Transverse colon (tissue), 4 donors: Measurements from ENCODE around the gene ANKRD36C. TPM values are rescaled to one million over a fixed set of nuclear protein-coding genes. Genes with fewer than 3 reads are reported as not detected.
"Not testable (repeated sequence)": the region's sequence is repeated elsewhere in the genome, so short reads cannot be mapped to it uniquely, and the experiment has no call there.

Experiments used
- DNase-seq: peaks from one replicate; pipeline ENCODE4 v3.0.0-alpha.2; 2019
- H3K27ac ChIP-seq, 4 donors: fragments of 200-600 bp; sonication (generic); 2 replicates each; pipeline ENCODE4 v1.5.1; 2016 to 2018; ENCODE audit warnings: inconsistent platforms in 4 of 4
- H3K27me3 ChIP-seq: fragments of 200-600 bp; sonication (generic); 2 replicates; pipeline ENCODE4 v1.5.1; 2017; ENCODE audit warnings: inconsistent platforms
- H3K36me3 ChIP-seq, 4 donors: fragments of 200-600 bp; sonication (generic); 2 replicates each; pipeline ENCODE4 v1.5.1; 2017 to 2019; ENCODE audit warnings: inconsistent platforms in 4 of 4
- H3K4me1 ChIP-seq, 4 donors: fragments of 200-600 bp; sonication (generic); 2 replicates each; pipeline ENCODE4 v1.5.1; 2017 to 2020; ENCODE audit warnings: inconsistent platforms in 4 of 4
- H3K4me3 ChIP-seq, 4 donors: fragments of 200-600 bp; sonication (generic); 1 replicate in 1 of 4; 2 replicates in 3 of 4; pipeline versions ENCODE4 v1.5.1 to v1.6.1; 2017 to 2019; ENCODE audit warnings: inconsistent platforms in 4 of 4
- H3K9me3 ChIP-seq, 2 donors: fragments of 200-600 bp; sonication (generic); 2 replicates each; pipeline ENCODE4 v1.5.1; 2017 to 2019; ENCODE audit warnings: inconsistent platforms in 2 of 2
- EP300 ChIP-seq: sonication (generic); formaldehyde crosslinking; IDR thresholded peaks from one replicate; pipeline ENCODE4 v1.6.1; 2017; ENCODE audit warnings: antibody characterized with exemption, low read depth
- POLR2A ChIP-seq: fragments of 450-650 bp; IDR thresholded peaks from one replicate; pipeline ENCODE4 v1.6.1; 2016; ENCODE audit warnings: antibody characterized with exemption, mild to moderate bottlenecking, moderate library complexity
- POLR2AphosphoS5 ChIP-seq, 3 donors: sonication (generic); formaldehyde crosslinking; IDR thresholded peaks; one replicate each; pipeline ENCODE4 v1.6.1; 2016; ENCODE audit warnings: antibody characterized with exemption in 3 of 3
- WGBS, 2 donors: methylation state at CpG; one replicate each; pipeline ENCODE4 v1.1.5; 2018; ENCODE audit warnings: low coverage in 1 of 2; 5-methylcytosine and 5-hydroxymethylcytosine counted together
- in situ Hi-C, 4 donors: fragments of 200-750 bp; cut with MboI; loops; one replicate each; pipeline versions ENCODE4 v1.15.0 to v1.15.1; 2017; ENCODE audit warnings: low sequenced_read_pairs in 3 of 4, low pct_ligation_motif_present in 1 of 4, low pct_unique_long_range_greater_than_20kb in 1 of 4
- intact Hi-C: fragments of 100-400 bp; cut with DNase I; formaldehyde crosslinking; loops from one replicate; pipeline ENCODE4 v1.15.1; 2023; ENCODE audit warnings: low total_unique reads
- total RNA-seq, 4 donors: library from RNA; depleted of rRNA; stranded (reverse); fragments of >200 nt; gene quantifications; one replicate each; pipeline ENCODE4 v1.1.0, GENCODE V29; 2016
- TF ChIP-seq, protein P1 (sequence below), 5 experiments: fragments of 200-600 bp in 3 of 5; fragments of 450-650 bp in 2 of 5; sonication (generic) in 3 of 5; IDR thresholded peaks; 1 replicate in 2 of 5; 2 replicates in 3 of 5; pipeline ENCODE4 v1.5.1; 2016 to 2017; ENCODE audit warnings: antibody characterized with exemption in 5 of 5, inconsistent platforms in 3 of 5, mild to moderate bottlenecking in 2 of 5, moderate library complexity in 1 of 5

Gene ANKRD36C
- total RNA-seq, result 10 to 100 TPM; 38.6 to 81.2 (median 60.0) TPM

DNA sequence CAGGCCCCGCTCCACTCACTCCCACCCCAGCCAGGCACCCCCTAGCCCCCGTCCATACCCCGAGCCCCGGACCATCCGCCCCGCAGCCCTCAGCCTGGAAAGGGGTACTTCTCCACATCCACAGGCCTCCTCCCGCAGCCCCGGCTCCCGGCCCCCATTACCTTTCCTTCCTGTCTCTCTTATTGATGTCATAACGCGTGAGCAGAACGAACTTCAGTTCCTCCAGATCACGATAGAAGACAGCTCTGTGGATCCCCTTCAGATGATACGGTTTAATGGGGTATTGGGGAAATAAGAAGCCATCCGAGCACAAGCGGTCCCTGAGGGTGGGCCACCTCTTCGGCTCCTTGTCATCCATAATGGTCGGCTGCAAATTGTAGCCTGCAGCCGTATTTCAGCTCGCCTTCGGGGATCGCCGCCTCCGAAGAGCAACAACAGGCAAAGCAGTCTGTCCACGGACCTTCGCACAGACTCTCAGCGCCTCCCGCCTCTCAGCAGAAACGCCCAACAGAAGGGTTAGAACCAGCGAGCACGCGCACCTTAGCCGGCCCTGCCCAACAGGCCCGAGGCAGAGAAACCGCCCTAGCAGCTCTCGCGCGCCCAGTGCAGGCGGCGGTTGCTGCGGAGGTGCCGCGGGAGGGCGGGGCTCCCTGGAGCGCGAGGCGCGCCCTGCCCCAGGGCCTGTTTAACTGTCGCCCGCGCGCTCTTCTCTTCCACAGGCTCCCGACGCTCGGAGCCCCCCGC is at the start of gene ANKRD36C:
Gene ANKRD36C (minus strand): TSS at position 474 of the 744 bp plus-strand sequence. CDS start 116 bp downstream, at position 358.
- Histone ChIP-seq H3K4me3 (peak within 1 kb of the TSS; percentile 57 to 74 (median 72)), H3K27ac (peak within 1 kb of the TSS; percentile 92 to 97 (median 95))
- H3K9me3 ChIP-seq, H3K27me3 ChIP-seq, H3K36me3 ChIP-seq, in situ Hi-C loops, H3K4me1 ChIP-seq: not testable (repeated sequence)
- 1% methylated on average over 22 of the region's 56 CpGs; no CpG with 5 or more reads in 1 of the 2 donors for WGBS, 2 donors
- peak; percentile 63 to 89 (median 84) for TF ChIP-seq POLR2AphosphoS5 (IDR thresholded peaks at IDR 0.05)
- TF ChIP-seq POLR2A, result peak; percentile 92
- intact Hi-C loops, result loop anchor here (2.0 kb wide), 1 partner anchor 125 kb away; the partner anchor contains the start of gene ADRA2B
- peak; percentile 75 for DNase-seq

DNA sequence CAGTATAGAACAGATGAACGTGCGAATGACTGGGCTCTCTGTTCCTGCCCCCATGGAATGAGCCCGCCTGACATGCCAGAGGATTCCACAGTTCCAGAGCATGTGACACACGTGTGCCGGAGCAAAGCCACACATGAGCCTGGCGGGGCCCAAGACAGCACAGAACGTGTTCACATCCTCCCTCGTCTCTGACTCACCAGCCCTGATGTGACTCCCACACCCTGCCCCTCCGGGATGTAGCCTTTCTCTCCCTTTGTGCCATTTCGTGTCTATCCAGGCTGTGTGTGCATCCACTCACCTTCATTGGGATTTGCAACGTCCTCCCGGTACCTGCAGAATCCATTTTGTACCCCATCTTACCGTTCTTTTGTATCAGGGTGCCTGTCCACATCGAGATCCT is 43.9 kb upstream of the ANKRD36C start:
- H3K36me3 ChIP-seq, H3K4me3 ChIP-seq, in situ Hi-C loops, H3K4me1 ChIP-seq, H3K27me3 ChIP-seq, DNase-seq, H3K9me3 ChIP-seq, H3K27ac ChIP-seq, intact Hi-C loops: not testable (repeated sequence)
- WGBS, 2 donors, result no CpG with 5 or more reads among the region's 14 CpGs

- in situ Hi-C loops, H3K9me3 ChIP-seq, H3K27me3 ChIP-seq, H3K4me1 ChIP-seq, intact Hi-C loops, DNase-seq, H3K36me3 ChIP-seq, H3K27ac ChIP-seq, H3K4me3 ChIP-seq: not testable (repeated sequence)
- no CpG with 5 or more reads among the region's 34 CpGs for whole genome bisulfite sequencing, 2 donors
Observed at GRCh38 chr2:96034792-96035191, 43.2 kb upstream of the ANKRD36C start, which contains the start of gene GPAT2. GPAT2 (minus strand) TSS chr2:96034916; CDS start chr2:96032359, 2,557 bp downstream.

DNA sequence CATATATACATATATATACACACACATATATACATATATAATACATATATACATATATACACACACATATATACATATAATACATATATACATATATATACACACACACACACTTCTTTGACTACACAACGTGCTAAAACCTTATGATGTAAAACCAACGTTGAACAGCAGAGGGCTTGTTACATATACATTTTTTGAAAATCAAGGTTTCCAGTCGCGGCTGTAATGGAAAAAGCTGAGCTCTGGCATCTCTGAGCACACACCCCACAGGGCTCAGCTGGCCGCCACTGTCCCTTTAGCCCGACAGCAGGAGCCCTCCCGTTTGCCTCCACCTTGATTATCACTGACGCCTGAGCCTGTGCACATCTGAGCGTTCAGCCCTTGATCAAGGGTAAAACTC is 42.4 kb upstream of the ANKRD36C start:
- H3K4me3 ChIP-seq, intact Hi-C loops, H3K4me1 ChIP-seq, H3K9me3 ChIP-seq, H3K36me3 ChIP-seq, H3K27me3 ChIP-seq, in situ Hi-C loops, H3K27ac ChIP-seq, DNase-seq: not testable (repeated sequence)
- WGBS, 2 donors, result 40% methylated on average over 1 of the region's 9 CpGs; no CpG with 5 or more reads in 1 of the 2 donors

- intact Hi-C loops, H3K9me3 ChIP-seq, DNase-seq, in situ Hi-C loops, H3K4me1 ChIP-seq, H3K36me3 ChIP-seq, H3K27ac ChIP-seq, H3K4me3 ChIP-seq, H3K27me3 ChIP-seq: not testable (repeated sequence)
- WGBS, 2 donors, result no CpG with 5 or more reads among the region's 16 CpGs
Observed at GRCh38 chr2:96027725-96028325, 36.2 kb upstream of the ANKRD36C start.

- DNase-seq, H3K27ac ChIP-seq, H3K9me3 ChIP-seq, intact Hi-C loops, H3K4me3 ChIP-seq, H3K27me3 ChIP-seq, H3K36me3 ChIP-seq, in situ Hi-C loops, H3K4me1 ChIP-seq: not testable (repeated sequence)
- WGBS, 2 donors, result 90% methylated on average over 5 of the region's 6 CpGs; no CpG with 5 or more reads in 1 of the 2 donors
Observed at GRCh38 chr2:96025755-96026154, 34.1 kb upstream of the ANKRD36C start.

DNA sequence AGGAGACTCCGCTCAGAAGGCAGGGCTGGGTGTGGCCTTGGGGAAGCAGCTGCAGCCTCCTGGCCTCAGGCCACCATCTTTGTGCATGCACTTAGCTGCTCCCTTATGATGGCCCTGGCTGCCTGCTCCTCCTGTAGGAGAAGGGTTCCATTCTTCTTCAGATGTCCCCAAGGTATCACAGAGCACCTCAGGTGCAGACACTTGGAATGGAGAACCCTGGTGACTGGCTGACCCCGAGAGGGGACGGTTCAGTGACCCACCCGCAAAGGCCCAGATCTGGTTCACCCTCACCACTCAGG is 33.5 kb upstream of the ANKRD36C start:
- Histone ChIP-seq H3K4me1 (no peaks in the 10 kb centered on the region), H3K36me3 (no peaks in the 10 kb centered on the region), H3K4me3 (no peak overlapping the region), H3K9me3 (no peaks in the 10 kb centered on the region), H3K27me3 (no peaks in the 10 kb centered on the region), H3K27ac (no peak overlapping the region)
- intact Hi-C loops (no loop called here), in situ Hi-C loops (no loop called here)
- no peak for DNase-seq
- TF ChIP-seq POLR2A (no peak), EP300 (no peak), POLR2AphosphoS5 (IDR thresholded peaks at IDR 0.05) (no peak)
- TF ChIP-seq, protein P1, sequence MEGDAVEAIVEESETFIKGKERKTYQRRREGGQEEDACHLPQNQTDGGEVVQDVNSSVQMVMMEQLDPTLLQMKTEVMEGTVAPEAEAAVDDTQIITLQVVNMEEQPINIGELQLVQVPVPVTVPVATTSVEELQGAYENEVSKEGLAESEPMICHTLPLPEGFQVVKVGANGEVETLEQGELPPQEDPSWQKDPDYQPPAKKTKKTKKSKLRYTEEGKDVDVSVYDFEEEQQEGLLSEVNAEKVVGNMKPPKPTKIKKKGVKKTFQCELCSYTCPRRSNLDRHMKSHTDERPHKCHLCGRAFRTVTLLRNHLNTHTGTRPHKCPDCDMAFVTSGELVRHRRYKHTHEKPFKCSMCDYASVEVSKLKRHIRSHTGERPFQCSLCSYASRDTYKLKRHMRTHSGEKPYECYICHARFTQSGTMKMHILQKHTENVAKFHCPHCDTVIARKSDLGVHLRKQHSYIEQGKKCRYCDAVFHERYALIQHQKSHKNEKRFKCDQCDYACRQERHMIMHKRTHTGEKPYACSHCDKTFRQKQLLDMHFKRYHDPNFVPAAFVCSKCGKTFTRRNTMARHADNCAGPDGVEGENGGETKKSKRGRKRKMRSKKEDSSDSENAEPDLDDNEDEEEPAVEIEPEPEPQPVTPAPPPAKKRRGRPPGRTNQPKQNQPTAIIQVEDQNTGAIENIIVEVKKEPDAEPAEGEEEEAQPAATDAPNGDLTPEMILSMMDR (IDR thresholded peaks at IDR 0.05), result no peak
- 88% methylated on average over 4 of the region's 4 CpGs; no CpG with 5 or more reads in 1 of the 2 donors for WGBS, 2 donors
